ENCODE data around the gene CTDSPL2. TPM values are rescaled to one million over a fixed set of nuclear protein-coding genes. Genes with fewer than 3 reads are reported as not detected.

The CTDSPL2 gene
- total and polyA plus RNA-seq, 2 of the 8 experiments (the other 6 are each of a cell fraction or from before 2014, with no cell fraction given): 25.2 to 64.7 TPM

DNA sequence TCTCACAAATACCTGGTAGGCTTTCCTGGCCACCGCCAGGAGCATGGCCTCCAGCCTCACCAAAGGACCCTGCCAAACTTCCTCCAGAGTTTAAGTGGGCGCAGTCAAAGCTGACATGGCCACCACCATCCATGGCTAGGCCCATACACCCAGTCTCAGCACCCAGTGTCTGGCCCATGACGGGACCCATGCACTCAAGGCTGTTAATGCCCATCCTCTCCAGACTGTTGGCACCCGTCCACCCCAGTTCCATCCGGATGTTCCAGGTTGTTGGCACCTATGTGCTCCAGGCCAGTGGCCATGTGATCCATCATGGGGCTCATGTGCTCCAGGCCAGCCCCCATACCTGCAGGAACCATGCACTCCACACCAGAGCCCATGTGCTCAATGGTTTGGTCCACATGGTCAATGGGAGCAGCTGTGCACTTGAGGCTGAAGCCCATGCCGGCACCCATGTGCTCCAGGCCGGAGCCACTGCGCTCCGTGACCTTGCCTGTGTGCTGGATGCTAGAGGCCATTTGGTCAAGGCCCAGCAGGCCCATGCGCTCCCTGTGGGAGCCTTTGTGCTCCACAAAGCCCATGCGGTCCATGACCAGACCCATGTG is 20.4 kb downstream of the CTDSPL2 start (continued):
- TF ChIP-seq, protein P1, sequence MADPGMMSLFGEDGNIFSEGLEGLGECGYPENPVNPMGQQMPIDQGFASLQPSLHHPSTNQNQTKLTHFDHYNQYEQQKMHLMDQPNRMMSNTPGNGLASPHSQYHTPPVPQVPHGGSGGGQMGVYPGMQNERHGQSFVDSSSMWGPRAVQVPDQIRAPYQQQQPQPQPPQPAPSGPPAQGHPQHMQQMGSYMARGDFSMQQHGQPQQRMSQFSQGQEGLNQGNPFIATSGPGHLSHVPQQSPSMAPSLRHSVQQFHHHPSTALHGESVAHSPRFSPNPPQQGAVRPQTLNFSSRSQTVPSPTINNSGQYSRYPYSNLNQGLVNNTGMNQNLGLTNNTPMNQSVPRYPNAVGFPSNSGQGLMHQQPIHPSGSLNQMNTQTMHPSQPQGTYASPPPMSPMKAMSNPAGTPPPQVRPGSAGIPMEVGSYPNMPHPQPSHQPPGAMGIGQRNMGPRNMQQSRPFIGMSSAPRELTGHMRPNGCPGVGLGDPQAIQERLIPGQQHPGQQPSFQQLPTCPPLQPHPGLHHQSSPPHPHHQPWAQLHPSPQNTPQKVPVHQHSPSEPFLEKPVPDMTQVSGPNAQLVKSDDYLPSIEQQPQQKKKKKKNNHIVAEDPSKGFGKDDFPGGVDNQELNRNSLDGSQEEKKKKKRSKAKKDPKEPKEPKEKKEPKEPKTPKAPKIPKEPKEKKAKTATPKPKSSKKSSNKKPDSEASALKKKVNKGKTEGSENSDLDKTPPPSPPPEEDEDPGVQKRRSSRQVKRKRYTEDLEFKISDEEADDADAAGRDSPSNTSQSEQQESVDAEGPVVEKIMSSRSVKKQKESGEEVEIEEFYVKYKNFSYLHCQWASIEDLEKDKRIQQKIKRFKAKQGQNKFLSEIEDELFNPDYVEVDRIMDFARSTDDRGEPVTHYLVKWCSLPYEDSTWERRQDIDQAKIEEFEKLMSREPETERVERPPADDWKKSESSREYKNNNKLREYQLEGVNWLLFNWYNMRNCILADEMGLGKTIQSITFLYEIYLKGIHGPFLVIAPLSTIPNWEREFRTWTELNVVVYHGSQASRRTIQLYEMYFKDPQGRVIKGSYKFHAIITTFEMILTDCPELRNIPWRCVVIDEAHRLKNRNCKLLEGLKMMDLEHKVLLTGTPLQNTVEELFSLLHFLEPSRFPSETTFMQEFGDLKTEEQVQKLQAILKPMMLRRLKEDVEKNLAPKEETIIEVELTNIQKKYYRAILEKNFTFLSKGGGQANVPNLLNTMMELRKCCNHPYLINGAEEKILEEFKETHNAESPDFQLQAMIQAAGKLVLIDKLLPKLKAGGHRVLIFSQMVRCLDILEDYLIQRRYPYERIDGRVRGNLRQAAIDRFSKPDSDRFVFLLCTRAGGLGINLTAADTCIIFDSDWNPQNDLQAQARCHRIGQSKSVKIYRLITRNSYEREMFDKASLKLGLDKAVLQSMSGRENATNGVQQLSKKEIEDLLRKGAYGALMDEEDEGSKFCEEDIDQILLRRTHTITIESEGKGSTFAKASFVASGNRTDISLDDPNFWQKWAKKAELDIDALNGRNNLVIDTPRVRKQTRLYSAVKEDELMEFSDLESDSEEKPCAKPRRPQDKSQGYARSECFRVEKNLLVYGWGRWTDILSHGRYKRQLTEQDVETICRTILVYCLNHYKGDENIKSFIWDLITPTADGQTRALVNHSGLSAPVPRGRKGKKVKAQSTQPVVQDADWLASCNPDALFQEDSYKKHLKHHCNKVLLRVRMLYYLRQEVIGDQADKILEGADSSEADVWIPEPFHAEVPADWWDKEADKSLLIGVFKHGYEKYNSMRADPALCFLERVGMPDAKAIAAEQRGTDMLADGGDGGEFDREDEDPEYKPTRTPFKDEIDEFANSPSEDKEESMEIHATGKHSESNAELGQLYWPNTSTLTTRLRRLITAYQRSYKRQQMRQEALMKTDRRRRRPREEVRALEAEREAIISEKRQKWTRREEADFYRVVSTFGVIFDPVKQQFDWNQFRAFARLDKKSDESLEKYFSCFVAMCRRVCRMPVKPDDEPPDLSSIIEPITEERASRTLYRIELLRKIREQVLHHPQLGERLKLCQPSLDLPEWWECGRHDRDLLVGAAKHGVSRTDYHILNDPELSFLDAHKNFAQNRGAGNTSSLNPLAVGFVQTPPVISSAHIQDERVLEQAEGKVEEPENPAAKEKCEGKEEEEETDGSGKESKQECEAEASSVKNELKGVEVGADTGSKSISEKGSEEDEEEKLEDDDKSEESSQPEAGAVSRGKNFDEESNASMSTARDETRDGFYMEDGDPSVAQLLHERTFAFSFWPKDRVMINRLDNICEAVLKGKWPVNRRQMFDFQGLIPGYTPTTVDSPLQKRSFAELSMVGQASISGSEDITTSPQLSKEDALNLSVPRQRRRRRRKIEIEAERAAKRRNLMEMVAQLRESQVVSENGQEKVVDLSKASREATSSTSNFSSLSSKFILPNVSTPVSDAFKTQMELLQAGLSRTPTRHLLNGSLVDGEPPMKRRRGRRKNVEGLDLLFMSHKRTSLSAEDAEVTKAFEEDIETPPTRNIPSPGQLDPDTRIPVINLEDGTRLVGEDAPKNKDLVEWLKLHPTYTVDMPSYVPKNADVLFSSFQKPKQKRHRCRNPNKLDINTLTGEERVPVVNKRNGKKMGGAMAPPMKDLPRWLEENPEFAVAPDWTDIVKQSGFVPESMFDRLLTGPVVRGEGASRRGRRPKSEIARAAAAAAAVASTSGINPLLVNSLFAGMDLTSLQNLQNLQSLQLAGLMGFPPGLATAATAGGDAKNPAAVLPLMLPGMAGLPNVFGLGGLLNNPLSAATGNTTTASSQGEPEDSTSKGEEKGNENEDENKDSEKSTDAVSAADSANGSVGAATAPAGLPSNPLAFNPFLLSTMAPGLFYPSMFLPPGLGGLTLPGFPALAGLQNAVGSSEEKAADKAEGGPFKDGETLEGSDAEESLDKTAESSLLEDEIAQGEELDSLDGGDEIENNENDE (IDR thresholded peaks at IDR 0.05; ENCODE audit: insufficient replicate concordance, low read length): no peak
- no peak for TF ChIP-seq GABPA (IDR thresholded peaks at IDR 0.05; ENCODE audit: borderline replicate concordance, insufficient read depth, low read length)
- no peak for TF ChIP-seq CBX8 (IDR thresholded peaks at IDR 0.05; ENCODE audit: borderline replicate concordance, low read depth, low read length)
- TF ChIP-seq RNF2 (IDR thresholded peaks at IDR 0.05; ENCODE audit: borderline replicate concordance, low read depth, low read length, missing control alignments, poor library complexity, severe bottlenecking): no peak
- TF ChIP-seq CHD1 (IDR thresholded peaks at IDR 0.05; ENCODE audit: low read depth, low read length): no peak
- no peak for TF ChIP-seq EGR1 (IDR thresholded peaks at IDR 0.05; ENCODE audit: borderline replicate concordance, low read depth, low read length)
- TF ChIP-seq, protein P2, sequence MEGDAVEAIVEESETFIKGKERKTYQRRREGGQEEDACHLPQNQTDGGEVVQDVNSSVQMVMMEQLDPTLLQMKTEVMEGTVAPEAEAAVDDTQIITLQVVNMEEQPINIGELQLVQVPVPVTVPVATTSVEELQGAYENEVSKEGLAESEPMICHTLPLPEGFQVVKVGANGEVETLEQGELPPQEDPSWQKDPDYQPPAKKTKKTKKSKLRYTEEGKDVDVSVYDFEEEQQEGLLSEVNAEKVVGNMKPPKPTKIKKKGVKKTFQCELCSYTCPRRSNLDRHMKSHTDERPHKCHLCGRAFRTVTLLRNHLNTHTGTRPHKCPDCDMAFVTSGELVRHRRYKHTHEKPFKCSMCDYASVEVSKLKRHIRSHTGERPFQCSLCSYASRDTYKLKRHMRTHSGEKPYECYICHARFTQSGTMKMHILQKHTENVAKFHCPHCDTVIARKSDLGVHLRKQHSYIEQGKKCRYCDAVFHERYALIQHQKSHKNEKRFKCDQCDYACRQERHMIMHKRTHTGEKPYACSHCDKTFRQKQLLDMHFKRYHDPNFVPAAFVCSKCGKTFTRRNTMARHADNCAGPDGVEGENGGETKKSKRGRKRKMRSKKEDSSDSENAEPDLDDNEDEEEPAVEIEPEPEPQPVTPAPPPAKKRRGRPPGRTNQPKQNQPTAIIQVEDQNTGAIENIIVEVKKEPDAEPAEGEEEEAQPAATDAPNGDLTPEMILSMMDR (IDR thresholded peaks at IDR 0.05; ENCODE audit: control extremely low read depth in 1 of 3, insufficient read depth in 1 of 3, low read depth in 1 of 3, low read length in 3 of 3): no peak
